ENCODE results near the gene PSMC1.

DNA sequence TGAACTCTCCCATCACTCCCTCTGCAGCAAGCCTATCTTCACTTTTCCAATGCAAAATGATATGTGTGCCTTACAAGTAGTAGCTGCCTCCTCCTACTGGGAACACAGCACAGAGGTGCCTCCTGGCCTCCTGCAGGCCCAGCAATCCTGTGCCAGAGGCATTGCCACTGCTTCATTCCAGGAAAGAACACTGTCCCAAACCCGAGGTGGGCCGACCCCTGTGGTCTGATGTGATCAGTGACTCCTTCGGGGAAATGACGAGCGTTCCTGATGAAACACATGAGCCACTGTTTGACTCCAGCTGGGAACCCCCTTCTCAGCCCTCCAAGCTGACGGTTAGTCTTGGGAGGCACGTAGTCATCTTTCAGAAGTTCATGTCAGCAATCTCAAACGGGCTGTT is 19.5 kb downstream of the PSMC1 start:
- TF ChIP-seq, protein P1, sequence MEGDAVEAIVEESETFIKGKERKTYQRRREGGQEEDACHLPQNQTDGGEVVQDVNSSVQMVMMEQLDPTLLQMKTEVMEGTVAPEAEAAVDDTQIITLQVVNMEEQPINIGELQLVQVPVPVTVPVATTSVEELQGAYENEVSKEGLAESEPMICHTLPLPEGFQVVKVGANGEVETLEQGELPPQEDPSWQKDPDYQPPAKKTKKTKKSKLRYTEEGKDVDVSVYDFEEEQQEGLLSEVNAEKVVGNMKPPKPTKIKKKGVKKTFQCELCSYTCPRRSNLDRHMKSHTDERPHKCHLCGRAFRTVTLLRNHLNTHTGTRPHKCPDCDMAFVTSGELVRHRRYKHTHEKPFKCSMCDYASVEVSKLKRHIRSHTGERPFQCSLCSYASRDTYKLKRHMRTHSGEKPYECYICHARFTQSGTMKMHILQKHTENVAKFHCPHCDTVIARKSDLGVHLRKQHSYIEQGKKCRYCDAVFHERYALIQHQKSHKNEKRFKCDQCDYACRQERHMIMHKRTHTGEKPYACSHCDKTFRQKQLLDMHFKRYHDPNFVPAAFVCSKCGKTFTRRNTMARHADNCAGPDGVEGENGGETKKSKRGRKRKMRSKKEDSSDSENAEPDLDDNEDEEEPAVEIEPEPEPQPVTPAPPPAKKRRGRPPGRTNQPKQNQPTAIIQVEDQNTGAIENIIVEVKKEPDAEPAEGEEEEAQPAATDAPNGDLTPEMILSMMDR (conservative IDR thresholded peaks at IDR 0.05): no peak
- TF ChIP-seq ZFX (IDR thresholded peaks at IDR 0.05): no peak
